PC-3 (cell line): ENCODE data around the gene IFNGR1. TPM values are rescaled to one million over a fixed set of nuclear protein-coding genes. Genes with fewer than 3 reads are reported as not detected.

Experiments
- ATAC-seq: fragments of 200-7000 bp; cut with Tn5 transposase; 2 replicates; pipeline ENCODE4 v1.9.1; 2020; ENCODE audit warnings: mild to moderate bottlenecking, moderate library complexity
- BruUV-seq: library from RNA; stranded (reverse); fragments of 400-500 nt; replicated peaks from 2 replicates; lab custom pipeline; 2021; lab: Mats Ljungman, UMichigan
- CTCF ChIA-PET: fragments of 300-600 bp; sonication (Branson Sonifier 250); formaldehyde crosslinking; loops from one replicate; lab custom pipeline; 2022; ENCODE audit warnings: antibody characterized with exemption; lab: Charles Lee
- POLR2A ChIA-PET: fragments of 300-600 bp; sonication (Branson Sonifier 250); formaldehyde crosslinking; loops from one replicate; lab custom pipeline; 2022; ENCODE audit warnings: antibody characterized with exemption; ENCODE audit not compliant: unreplicated experiment; lab: Charles Lee
- DNase-seq: peaks from one replicate; pipeline ENCODE4 v3.0.0-alpha.2; 2015
- H2AFZ ChIP-seq: fragments of 300-600 bp; sonication (generic); 2 replicates; pipeline ENCODE4 v1.6.0; 2016; ENCODE audit warnings: antibody characterized with exemption, low read length
- H3F3A ChIP-seq: fragments of 300-600 bp; sonication (generic); one replicate; pipeline ENCODE4 v1.6.0; 2017; ENCODE audit warnings: antibody characterized with exemption, low read length, control low read depth, mild to moderate bottlenecking; ENCODE audit not compliant: unreplicated experiment
- H3K27ac ChIP-seq: fragments of 300-600 bp; sonication (generic); 2 replicates; pipeline ENCODE4 v1.5.1; 2016; ENCODE audit warnings: mild to moderate bottlenecking, low read length
- H3K27me3 ChIP-seq: fragments of 300-600 bp; sonication (generic); 2 replicates; pipeline ENCODE4 v1.6.1; 2016; ENCODE audit warnings: low read length, mixed read lengths
- H3K36me3 ChIP-seq: fragments of 300-600 bp; sonication (generic); 2 replicates; pipeline ENCODE4 v1.6.1; 2016; ENCODE audit warnings: low read depth, mixed run types, low read length, mixed read lengths
- H3K4me1 ChIP-seq: fragments of 300-600 bp; sonication (generic); 2 replicates; pipeline ENCODE4 v1.5.1; 2016; ENCODE audit warnings: low read length; ENCODE audit not compliant: insufficient read depth
- H3K4me2 ChIP-seq: fragments of 300-600 bp; sonication (generic); 2 replicates; pipeline ENCODE4 v1.6.0; 2016; ENCODE audit warnings: low read length
- H3K4me3 ChIP-seq: fragments of 300-600 bp; sonication (generic); 2 replicates; pipeline ENCODE4 v1.5.1; 2016; ENCODE audit warnings: mild to moderate bottlenecking, low read length, mixed read lengths
- H3K79me2 ChIP-seq: fragments of 300-600 bp; sonication (generic); 2 replicates; pipeline ENCODE4 v1.6.1; 2017; ENCODE audit warnings: low read length, mixed read lengths
- H3K9ac ChIP-seq: fragments of 300-600 bp; sonication (generic); 2 replicates; pipeline ENCODE4 v1.6.0; 2016; ENCODE audit warnings: mild to moderate bottlenecking, low read length
- H3K9me2 ChIP-seq: fragments of 300-600 bp; sonication (generic); replicated peaks from 2 replicates; pipeline ENCODE4 v1.6.1; 2016; ENCODE audit warnings: mixed run types, low read length, mixed read lengths
- H3K9me3 ChIP-seq: fragments of 300-600 bp; sonication (generic); 2 replicates; pipeline ENCODE4 v1.6.1; 2016; ENCODE audit warnings: low read length, mixed read lengths
- H4K20me1 ChIP-seq: fragments of 300-600 bp; sonication (generic); 2 replicates; pipeline ENCODE4 v1.6.1; 2016; ENCODE audit warnings: low read length, mixed read lengths
- EZH2 ChIP-seq: fragments of 300-600 bp; sonication (generic); IDR thresholded peaks from one replicate; pipeline ENCODE4 v1.6.1; 2017; ENCODE audit warnings: antibody characterized with exemption, mild to moderate bottlenecking, low read length; ENCODE audit not compliant: unreplicated experiment
- EZH2phosphoT487 ChIP-seq: fragments of 300-600 bp; sonication (generic); IDR thresholded peaks from 2 replicates; pipeline ENCODE4 v1.6.1; 2018; ENCODE audit warnings: mild to moderate bottlenecking, antibody characterized with exemption, low read length, borderline replicate concordance
- intact Hi-C: fragments of 100-400 bp; cut with micrococcal nuclease; formaldehyde crosslinking; loops from 2 replicates; pipeline ENCODE4 v1.9.0; 2023
- total RNA-seq: library from RNA; depleted of rRNA; stranded (reverse); fragments of >200 nt; gene quantifications from 2 replicates; pipeline ENCODE4 v1.2.3, GENCODE V29; 2014
- TF ChIP-seq, protein P1 (sequence below): fragments of 300-600 bp; sonication (generic); conservative IDR thresholded peaks from 2 replicates; pipeline ENCODE4 v1.5.1; 2017; ENCODE audit warnings: antibody characterized with exemption, low read depth, mild to moderate bottlenecking, low read length

The IFNGR1 gene
- total RNA-seq, 1 experiment from 2014 or later, result 24.6 TPM

DNA sequence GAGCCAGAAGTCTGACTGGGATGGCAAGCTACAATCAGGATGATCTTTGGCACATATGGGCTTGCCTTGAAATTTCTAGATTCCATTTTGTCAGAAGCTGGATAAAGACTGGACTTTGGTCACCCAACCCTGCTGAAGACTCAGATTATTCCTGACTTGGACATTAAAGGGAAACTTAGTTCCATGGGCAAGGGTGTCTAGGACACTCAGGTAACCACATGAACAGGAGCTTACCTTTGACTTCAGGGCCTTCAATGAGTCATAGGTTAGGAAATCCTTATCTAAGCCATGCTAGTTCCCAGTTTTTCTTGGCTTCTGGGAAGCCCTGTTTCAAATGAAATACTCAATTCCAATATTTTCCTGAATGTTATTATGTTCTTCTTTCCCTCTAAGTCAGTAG lies 28.5 kb upstream of the IFNGR1 start:
- DNase-seq (no peak), ATAC-seq (no peak)
- intact Hi-C loops, result no loop called here
- H3K9me2 ChIP-seq, result no peaks in the 10 kb centered on the region
- no peaks in the 10 kb centered on the region for H3F3A ChIP-seq
- H3K27ac ChIP-seq, result no peak overlapping the region
- TF ChIP-seq, protein P1, sequence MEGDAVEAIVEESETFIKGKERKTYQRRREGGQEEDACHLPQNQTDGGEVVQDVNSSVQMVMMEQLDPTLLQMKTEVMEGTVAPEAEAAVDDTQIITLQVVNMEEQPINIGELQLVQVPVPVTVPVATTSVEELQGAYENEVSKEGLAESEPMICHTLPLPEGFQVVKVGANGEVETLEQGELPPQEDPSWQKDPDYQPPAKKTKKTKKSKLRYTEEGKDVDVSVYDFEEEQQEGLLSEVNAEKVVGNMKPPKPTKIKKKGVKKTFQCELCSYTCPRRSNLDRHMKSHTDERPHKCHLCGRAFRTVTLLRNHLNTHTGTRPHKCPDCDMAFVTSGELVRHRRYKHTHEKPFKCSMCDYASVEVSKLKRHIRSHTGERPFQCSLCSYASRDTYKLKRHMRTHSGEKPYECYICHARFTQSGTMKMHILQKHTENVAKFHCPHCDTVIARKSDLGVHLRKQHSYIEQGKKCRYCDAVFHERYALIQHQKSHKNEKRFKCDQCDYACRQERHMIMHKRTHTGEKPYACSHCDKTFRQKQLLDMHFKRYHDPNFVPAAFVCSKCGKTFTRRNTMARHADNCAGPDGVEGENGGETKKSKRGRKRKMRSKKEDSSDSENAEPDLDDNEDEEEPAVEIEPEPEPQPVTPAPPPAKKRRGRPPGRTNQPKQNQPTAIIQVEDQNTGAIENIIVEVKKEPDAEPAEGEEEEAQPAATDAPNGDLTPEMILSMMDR, result no peak
- TF ChIP-seq EZH2phosphoT487, result no peak
- no peak for TF ChIP-seq EZH2
- H3K4me3 ChIP-seq, result no peak overlapping the region
- no peaks in the 10 kb centered on the region for H4K20me1 ChIP-seq
- H2AFZ ChIP-seq, result no peak overlapping the region
- H3K9ac ChIP-seq, result no peak overlapping the region
- POLR2A ChIA-PET, result no interaction called here
- H3K4me1 ChIP-seq, result no peaks in the 10 kb centered on the region
- CTCF ChIA-PET, result no interaction called here
- no peaks in the 10 kb centered on the region for H3K79me2 ChIP-seq
- no peak overlapping the region for H3K4me2 ChIP-seq
- H3K27me3 ChIP-seq, result no peaks in the 10 kb centered on the region
- no peaks in the 10 kb centered on the region for H3K36me3 ChIP-seq
- BruUV-seq, result no TSS peak
- no peaks in the 10 kb centered on the region for H3K9me3 ChIP-seq

DNA sequence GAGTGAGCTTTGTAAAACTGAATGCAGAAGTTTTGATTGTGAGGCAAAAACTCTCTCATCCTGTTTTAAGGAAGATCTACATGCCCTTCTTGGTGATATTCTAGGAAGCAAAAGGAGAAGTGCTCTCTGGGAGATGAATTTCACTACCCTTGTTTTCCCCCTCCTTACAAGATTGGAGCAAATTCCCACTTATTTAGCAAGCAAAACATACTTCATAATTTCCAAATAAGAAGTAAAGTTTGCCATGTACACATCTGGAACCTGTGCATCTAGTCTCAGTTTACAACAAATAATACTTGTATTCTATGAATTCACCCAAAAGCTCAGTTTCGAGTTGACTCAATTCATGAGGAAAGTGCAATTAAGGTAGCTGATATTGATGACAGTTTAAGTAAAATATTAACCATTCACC lies 27.6 kb upstream of the IFNGR1 start:
- no peaks in the 10 kb centered on the region for H3K9me3 ChIP-seq
- no peak overlapping the region for H3K4me2 ChIP-seq
- no peak overlapping the region for H3K4me3 ChIP-seq
- ATAC-seq (no peak), DNase-seq (no peak)
- H3K27ac ChIP-seq, result no peak overlapping the region
- no peaks in the 10 kb centered on the region for H3F3A ChIP-seq
- H3K79me2 ChIP-seq, result no peaks in the 10 kb centered on the region
- TF ChIP-seq EZH2 (no peak), EZH2phosphoT487 (no peak)
- TF ChIP-seq, protein P1, result no peak
- POLR2A ChIA-PET, result no interaction called here
- no peaks in the 10 kb centered on the region for H4K20me1 ChIP-seq
- H3K4me1 ChIP-seq, result peaks cover 4% of the 10 kb centered on the region
- H2AFZ ChIP-seq, result no peak overlapping the region
- H3K27me3 ChIP-seq, result no peaks in the 10 kb centered on the region
- CTCF ChIA-PET, result interaction anchor here (0.5 kb wide), 1 partner anchor 25 kb away, joined by 10 read pairs; no protein-coding TSS in a partner anchor
- no TSS peak for BruUV-seq
- no peak overlapping the region for H3K9ac ChIP-seq
- no peaks in the 10 kb centered on the region for H3K9me2 ChIP-seq
- no peaks in the 10 kb centered on the region for H3K36me3 ChIP-seq
- intact Hi-C loops, result no loop called here

DNA sequence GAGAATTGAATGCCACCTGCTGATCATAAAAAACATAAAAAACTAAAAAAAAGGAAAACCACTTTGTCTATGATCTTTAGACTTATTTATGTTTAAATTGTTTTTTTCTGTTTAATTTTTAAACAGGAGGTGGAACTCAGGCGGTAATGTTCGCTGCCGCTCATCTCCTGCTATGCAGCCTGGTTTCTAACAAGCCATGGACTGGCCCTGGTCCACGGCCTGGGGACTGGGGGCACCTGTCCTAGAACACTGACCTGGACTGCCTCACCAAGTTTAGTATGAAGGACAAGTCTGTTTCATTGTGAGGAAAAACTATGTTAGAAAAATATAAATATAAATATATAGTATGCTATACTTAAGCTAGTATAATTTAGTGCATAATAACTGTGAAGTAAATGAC lies 27.0 kb upstream of the IFNGR1 start:
- POLR2A ChIA-PET, result no interaction called here
- no TSS peak for BruUV-seq

More for the DNA sequence above, 27.0 kb upstream of the IFNGR1 start:
- Histone ChIP-seq H3K79me2 (no peaks in the 10 kb centered on the region), H3K27ac (no peak overlapping the region), H3K4me1 (peaks cover 10% of the 10 kb centered on the region), H3K4me3 (no peak overlapping the region), H3K27me3 (no peaks in the 10 kb centered on the region), H3K9me2 (no peaks in the 10 kb centered on the region), H3K36me3 (no peaks in the 10 kb centered on the region), H3K9me3 (no peaks in the 10 kb centered on the region), H4K20me1 (no peaks in the 10 kb centered on the region), H3F3A (peaks cover 1% of the 10 kb centered on the region), H3K9ac (no peak overlapping the region), H2AFZ (no peak overlapping the region), H3K4me2 (no peak overlapping the region)
- TF ChIP-seq, protein P1, result no peak
- no peak for TF ChIP-seq EZH2phosphoT487
- ATAC-seq (no peak), DNase-seq (no peak)
- CTCF ChIA-PET, result no interaction called here
- intact Hi-C loops, result no loop called here
